Measurements from ENCODE around the gene OR2B2. TPM values are rescaled to one million over a fixed set of nuclear protein-coding genes. Genes with fewer than 3 reads are reported as not detected.

Gene OR2B2
- total and polyA plus RNA-seq, 8 donors = not detected

GRCh38 chr6:27890445-27891319 is 21.5 kb downstream of the OR2B2 start:
- no peak for TF ChIP-seq CTCF (IDR thresholded peaks at IDR 0.05)
- FAIRE-seq (no peak), ATAC-seq (peak in 2 of 4 donors; percentile 5 to 13), DNase-seq (peak in 1 of 6 donors; percentile 54)
- Histone ChIP-seq H3K9me3 (no peaks in the 10 kb centered on the region), H3K4me1 (peaks cover 0 to 10% (median 0%) of the 10 kb centered on the region in 3 donors), H3K27me3 (peaks cover 0 to 5% (median under 1%) of the 10 kb centered on the region in 4 donors), H3K4me3 (peak overlapping the region in 1 of 4 donors; percentile 4), H3K36me3 (no peaks in the 10 kb centered on the region), H3K27ac (no peak overlapping the region)
- 7 to 8% methylated on average over 50 of the region's 50 CpGs for WGBS, 2 donors
- intact Hi-C loops (cut with DNase I) = loop anchor here in 2 of 3 donors (10.0 kb wide), 1 partner anchor 706 kb away; no protein-coding TSS in a partner anchor

- Histone ChIP-seq H3K36me3 (no peaks in the 10 kb centered on the region), H3K27ac (no peak overlapping the region), H3K4me1 (peaks cover 0 to 10% (median 0%) of the 10 kb centered on the region in 3 donors), H3K27me3 (peaks cover 0 to 5% (median 2%) of the 10 kb centered on the region in 4 donors), H3K4me3 (peak overlapping the region in 1 of 4 donors; percentile 4), H3K9me3 (no peaks in the 10 kb centered on the region)
- WGBS, 2 donors = 46 to 47% methylated on average over 19 of the region's 19 CpGs
- DNase-seq (no peak), FAIRE-seq (no peak), ATAC-seq (no peak)
- intact Hi-C loops (cut with DNase I) = loop anchor here in 2 of 3 donors (10.0 kb wide), 1 partner anchor 705 kb away; no protein-coding TSS in a partner anchor
- no peak for TF ChIP-seq CTCF (IDR thresholded peaks at IDR 0.05)
Measured at GRCh38 chr6:27889628-27890444, 22.4 kb downstream of the OR2B2 start.

GRCh38 chr6:27889275-27889627 is 22.9 kb downstream of the OR2B2 start:
- ATAC-seq (no peak), DNase-seq (no peak), FAIRE-seq (no peak)
- no peak for TF ChIP-seq CTCF (IDR thresholded peaks at IDR 0.05)
- no peaks in the 10 kb centered on the region for H3K36me3 ChIP-seq
- 78 to 79% methylated on average over 3 of the region's 3 CpGs for WGBS, 2 donors
- H3K4me1 ChIP-seq = peaks cover 0 to 10% (median 0%) of the 10 kb centered on the region in 3 donors
- intact Hi-C loops (cut with DNase I) = no loop called here
- H3K27ac ChIP-seq = no peak overlapping the region
- peaks cover 0 to 5% (median 2%) of the 10 kb centered on the region in 4 donors for H3K27me3 ChIP-seq
- H3K9me3 ChIP-seq = no peaks in the 10 kb centered on the region
- no peak overlapping the region for H3K4me3 ChIP-seq

GRCh38 chr6:27888566-27888965 is 23.6 kb downstream of the OR2B2 start:
- Histone ChIP-seq H3K4me3 (no peak overlapping the region), H3K27ac (no peak overlapping the region), H3K4me1 (peaks cover 0 to 8% (median 0%) of the 10 kb centered on the region in 3 donors), H3K27me3 (peaks cover 0 to 5% (median 2%) of the 10 kb centered on the region in 4 donors), H3K9me3 (no peaks in the 10 kb centered on the region), H3K36me3 (no peaks in the 10 kb centered on the region)
- intact Hi-C loops (cut with DNase I) = no loop called here
- ATAC-seq = no peak
- TF ChIP-seq CTCF (IDR thresholded peaks at IDR 0.05) = no peak
- no peak for DNase-seq
- WGBS, 2 donors = 51 to 66% methylated on average over 2 of the region's 2 CpGs
- no peak for FAIRE-seq
